ENCODE measurements around the gene TEX10.
A peak's percentile ranks its signal among the peaks of the same experiment; 100 is the strongest.
"Not testable (repeated sequence)": the region's sequence is repeated elsewhere in the genome, so short reads cannot be mapped to it uniquely, and the experiment has no call there.

Gene TEX10

GRCh38 chr9:100352727-100353505 is at the start of gene TEX10:
Gene TEX10, minus strand, starts transcription at chr9:100352942. Its CDS starts 3,579 bp downstream, at chr9:100349363.
- peak within 1 kb of the TSS; percentile 81 for H3K27ac ChIP-seq
- ChIA-PET CTCF (interaction anchor here (0.6 to 2.0 kb wide), 3 partner anchors 28 to 85 kb away, joined by 4 to 7 read pairs (median 5); no protein-coding TSS in a partner anchor), POLR2A (ENCODE audit: low non-redundant PET) (interaction anchor here (0.6 to 0.8 kb wide), 2 partner anchors 74 to 1231 kb away, joined by 3 read pairs; no protein-coding TSS in a partner anchor)
- no peak for TF ChIP-seq CTCF (conservative IDR thresholded peaks at IDR 0.05; ENCODE audit: low read depth)
- peak; percentile 97 for DNase-seq (ENCODE audit: low spot score)

- no peak for DNase-seq (ENCODE audit: low spot score)
- TF ChIP-seq CTCF (conservative IDR thresholded peaks at IDR 0.05; ENCODE audit: low read depth), result no peak
- CTCF ChIA-PET, result no interaction called here
- POLR2A ChIA-PET (ENCODE audit: low non-redundant PET), result interaction anchor here (0.6 kb wide), 1 partner anchor 49 kb away, joined by 3 read pairs; no protein-coding TSS in a partner anchor
- no peak overlapping the region for H3K27ac ChIP-seq
These were observed 48.3 kb upstream of the TEX10 start for GRCh38 chr9:100401042-100401441.

- H3K27ac ChIP-seq, result no peak overlapping the region
- no peak for DNase-seq (ENCODE audit: low spot score)
- ChIA-PET CTCF (interaction anchor here (0.7 kb wide), 1 partner anchor 10 kb away, joined by 6 read pairs; no protein-coding TSS in a partner anchor), POLR2A (ENCODE audit: low non-redundant PET) (no interaction called here)
- TF ChIP-seq CTCF (conservative IDR thresholded peaks at IDR 0.05; ENCODE audit: low read depth), result no peak
These were observed 45.0 kb upstream of the TEX10 start for GRCh38 chr9:100397529-100398266.

- no peak for TF ChIP-seq CTCF (conservative IDR thresholded peaks at IDR 0.05; ENCODE audit: low read depth)
- ChIA-PET POLR2A (ENCODE audit: low non-redundant PET) (no interaction called here), CTCF (interaction anchor here (0.7 kb wide), 1 partner anchor 9 kb away, joined by 6 read pairs; no protein-coding TSS in a partner anchor)
- DNase-seq (ENCODE audit: low spot score), result no peak
- no peak overlapping the region for H3K27ac ChIP-seq
These were observed 44.0 kb upstream of the TEX10 start for GRCh38 chr9:100396769-100397168.

GRCh38 chr9:100394816-100395215 is 42.1 kb upstream of the TEX10 start:
- ChIA-PET CTCF (interaction anchor here (0.5 kb wide), 1 partner anchor 120 kb away, joined by 3 read pairs; no protein-coding TSS in a partner anchor), POLR2A (ENCODE audit: low non-redundant PET) (no interaction called here)
- H3K27ac ChIP-seq, result no peak overlapping the region
- no peak for TF ChIP-seq CTCF (conservative IDR thresholded peaks at IDR 0.05; ENCODE audit: low read depth)
- no peak for DNase-seq (ENCODE audit: low spot score)

GRCh38 chr9:100394032-100394695 is 41.4 kb upstream of the TEX10 start:
- no peak for TF ChIP-seq CTCF (conservative IDR thresholded peaks at IDR 0.05; ENCODE audit: low read depth)
- POLR2A ChIA-PET (ENCODE audit: low non-redundant PET), result no interaction called here
- no peak for DNase-seq (ENCODE audit: low spot score)
- CTCF ChIA-PET, result no interaction called here
- H3K27ac ChIP-seq, result no peak overlapping the region

- POLR2A ChIA-PET (ENCODE audit: low non-redundant PET); DNase-seq (ENCODE audit: low spot score); H3K27ac ChIP-seq; CTCF ChIA-PET: not testable (repeated sequence)
These were observed 40.2 kb upstream of the TEX10 start for GRCh38 chr9:100392989-100393388.

Measured in RWPE1 (cell line).